DMS53 treated with DMSO at 0.1 percent for 48 hours (cell line): Measurements from ENCODE around the gene PPFIBP2.

Source experiments
- DNase-seq: peaks from one replicate; lab custom pipeline; 2025; ENCODE audit not compliant: unreplicated experiment; lab: John Stamatoyannopoulos, UW

Gene PPFIBP2

DNA sequence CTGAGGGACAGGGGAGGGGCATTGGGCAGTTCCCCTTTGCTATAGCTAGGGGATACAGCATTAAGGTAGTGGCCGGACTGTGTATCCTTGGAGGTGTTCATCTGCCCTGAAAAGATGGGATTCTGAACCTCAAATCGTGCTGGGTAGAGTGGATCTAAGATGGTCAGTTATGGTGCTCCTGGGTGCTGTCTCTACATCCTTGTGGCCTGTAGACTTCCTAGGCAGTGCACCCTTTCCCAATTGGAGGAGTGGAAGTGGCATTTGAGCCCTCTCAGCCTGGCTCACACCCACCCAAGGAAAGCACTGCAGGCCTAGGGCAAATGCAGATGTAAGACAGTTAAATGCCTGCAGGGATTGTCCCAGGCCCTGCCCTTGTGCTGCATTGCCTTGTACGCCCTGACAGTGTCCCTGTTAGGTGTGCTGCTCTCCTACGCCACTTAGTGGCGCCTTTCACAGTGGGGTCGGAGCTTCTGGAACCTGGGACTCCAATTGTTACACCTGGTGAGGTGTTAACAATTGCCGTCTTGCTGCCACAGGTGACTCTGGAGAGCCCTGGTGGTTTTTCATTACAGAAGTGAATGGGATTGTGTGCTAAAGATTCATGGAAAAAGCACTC, 35.0 kb downstream of the PPFIBP2 start:
- peak; percentile 47 for DNase-seq

DNA sequence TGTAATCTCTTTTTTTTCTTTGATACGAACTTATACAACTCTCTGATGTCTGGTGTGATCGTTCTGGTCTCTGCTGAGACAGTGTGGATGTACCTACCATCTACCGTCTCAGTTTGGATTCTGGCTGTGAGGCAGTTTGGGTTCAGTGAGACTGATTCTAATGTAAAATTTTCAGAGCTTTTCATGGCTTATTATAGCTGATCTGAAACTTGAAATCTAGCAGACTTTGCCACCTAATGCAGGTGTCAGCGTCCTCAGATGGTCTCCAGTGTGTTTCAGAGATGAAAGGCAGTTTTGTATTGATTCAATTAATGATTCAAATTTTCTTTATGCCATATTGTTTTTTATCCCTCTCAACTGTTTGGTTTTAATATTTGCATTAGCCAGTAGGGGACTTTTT, 35.9 kb downstream of the PPFIBP2 start:
- DNase-seq: no peak

DNA sequence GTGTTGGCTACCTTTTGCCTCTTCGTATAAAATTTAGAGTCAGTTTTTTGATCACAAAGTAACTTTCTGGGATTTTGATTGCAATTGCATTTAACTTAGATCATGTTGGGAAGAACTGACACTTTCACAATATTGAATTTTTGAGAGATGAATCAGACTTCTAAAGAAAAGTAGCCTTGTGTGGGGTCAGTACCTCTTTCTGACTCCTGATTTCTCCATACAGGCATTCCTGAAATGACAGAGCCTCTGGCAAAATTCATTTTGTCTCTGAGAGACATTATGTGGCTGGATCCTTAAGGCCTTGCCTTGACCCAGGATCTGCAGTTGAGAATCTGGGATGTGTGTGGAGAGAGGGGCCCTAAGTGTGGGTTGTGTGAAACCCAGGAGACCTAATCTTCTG, 37.8 kb downstream of the PPFIBP2 start:
- no peak for DNase-seq

DNA sequence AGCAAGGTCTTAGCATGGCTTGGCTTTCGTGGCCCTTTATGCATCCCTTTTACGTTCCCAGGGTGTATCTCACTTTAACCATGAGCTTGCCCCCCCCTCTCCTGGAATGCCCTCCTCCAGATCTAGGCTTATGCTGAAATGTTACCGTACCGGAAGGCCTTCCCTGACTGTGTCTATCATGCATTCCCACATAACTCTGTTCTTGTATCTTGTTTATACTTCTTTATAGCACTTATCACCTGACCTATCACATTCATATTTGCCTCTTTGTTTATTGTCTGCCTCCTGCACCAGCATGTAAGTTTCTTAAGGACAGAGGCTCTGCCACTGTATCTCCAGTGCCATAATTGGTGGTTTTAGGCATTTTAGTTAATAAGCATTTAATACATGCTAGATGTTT, 38.9 kb downstream of the PPFIBP2 start:
- DNase-seq: no peak

DNA sequence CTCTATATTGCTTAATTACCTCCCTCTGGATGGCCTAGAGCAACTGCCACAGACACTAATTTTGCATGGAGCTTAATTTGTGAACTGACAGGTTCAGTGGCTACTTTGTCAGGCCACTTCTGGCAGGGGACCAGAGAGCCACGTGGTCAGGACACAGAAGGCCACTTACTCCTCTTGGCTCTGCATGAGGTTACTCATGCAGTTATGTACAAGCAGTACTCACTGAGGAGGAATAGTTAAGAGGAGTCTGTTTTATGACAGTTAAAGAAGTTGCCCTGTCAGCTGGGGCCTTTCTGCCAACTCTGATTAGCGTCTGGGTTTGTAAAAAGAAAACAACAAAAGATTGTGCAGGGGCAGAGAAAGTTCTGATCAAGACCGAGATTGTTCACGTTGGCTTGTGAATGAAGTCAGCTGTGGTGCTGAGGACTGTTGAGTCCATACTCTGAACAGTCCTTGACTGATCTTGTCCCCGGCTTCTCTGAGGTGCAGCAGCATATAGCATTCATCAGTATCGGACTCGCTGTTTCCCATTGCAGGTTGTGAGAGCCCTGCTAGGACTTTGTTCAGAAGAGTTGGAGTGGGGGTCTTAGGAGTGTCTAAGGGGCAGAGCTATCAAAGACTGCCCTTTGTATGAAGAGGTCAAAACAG, 41.4 kb downstream of the PPFIBP2 start:
- DNase-seq: no peak

DNA sequence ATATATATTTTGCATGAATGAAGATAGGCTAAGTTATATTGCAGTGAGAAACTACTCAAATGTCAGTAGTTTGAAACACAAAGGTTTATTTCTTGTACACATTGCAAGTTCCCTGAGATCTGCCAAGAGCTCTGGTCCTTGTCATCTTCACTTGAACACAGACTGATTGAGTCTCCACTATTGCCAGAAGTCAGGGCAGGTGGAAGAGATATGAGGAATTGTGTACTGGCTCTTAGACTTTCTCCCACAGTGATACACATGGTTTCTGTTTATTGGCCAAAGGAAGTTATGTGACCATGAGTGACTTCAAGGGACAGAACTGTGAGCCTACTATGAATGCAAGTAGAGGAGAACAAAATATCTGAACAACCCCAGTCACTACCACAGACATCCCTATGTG, 44.2 kb downstream of the PPFIBP2 start:
- no peak for DNase-seq

DNA sequence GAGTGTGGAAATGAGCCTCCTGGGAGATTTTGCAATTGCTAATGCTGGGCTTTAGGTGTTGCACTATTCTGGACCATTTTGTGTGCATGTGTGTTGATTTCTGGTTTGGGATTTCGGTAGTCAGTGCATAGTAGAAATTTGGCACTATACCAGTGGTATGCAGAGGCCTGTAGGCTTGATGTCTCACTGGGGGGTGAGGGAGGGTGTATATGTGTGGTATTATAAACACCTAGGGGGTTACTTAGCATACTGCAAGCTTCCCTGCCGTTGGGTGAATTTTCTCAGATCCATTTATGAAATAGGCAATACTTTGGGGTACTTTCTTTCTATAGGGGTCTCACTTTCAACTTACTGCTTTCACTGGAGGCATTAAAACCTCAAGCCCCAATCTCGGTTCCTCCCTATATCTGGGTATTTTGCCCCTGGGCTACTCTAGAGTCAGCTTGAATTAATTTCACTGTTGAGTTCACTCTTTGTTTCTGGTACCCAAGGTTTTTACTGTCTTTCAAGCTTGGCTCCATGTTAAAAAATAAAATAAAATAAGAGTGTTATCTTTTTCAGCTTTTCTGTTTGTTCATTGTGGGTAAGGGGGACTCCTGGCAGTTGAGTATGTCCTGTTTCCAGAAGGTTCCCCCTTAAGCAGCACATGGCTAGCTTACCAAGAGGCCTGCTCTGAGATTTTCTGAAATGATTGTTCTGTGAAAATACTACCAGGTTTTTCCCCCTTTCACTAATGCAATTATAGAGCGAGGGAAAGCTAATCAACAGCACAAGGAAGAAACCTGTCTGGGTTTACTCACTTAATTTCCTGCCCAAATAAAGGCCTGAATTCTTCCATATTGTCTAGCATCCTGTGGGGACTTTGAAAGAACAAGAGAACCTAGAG, 45.8 kb downstream of the PPFIBP2 start:
- no peak for DNase-seq

DNA sequence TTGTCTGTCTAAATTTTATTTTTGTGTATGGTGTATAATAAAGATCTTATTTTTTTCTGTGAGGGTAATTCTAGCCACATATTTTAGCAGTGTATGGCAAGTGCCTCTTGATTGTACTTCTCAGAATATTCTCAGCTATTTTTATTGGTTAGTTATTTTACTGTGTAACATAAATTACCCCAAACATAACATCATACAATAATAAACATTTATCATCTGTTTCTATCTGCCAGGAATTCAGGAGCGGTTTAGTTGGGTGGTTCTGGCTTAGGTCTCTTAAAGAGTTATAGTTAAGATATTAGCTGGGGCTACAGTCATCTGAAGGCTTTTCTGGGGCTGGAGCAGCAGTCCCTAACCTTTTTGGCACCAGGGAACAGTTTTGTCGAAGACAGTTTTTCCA, 47.8 kb downstream of the PPFIBP2 start:
- DNase-seq: no peak

DNA sequence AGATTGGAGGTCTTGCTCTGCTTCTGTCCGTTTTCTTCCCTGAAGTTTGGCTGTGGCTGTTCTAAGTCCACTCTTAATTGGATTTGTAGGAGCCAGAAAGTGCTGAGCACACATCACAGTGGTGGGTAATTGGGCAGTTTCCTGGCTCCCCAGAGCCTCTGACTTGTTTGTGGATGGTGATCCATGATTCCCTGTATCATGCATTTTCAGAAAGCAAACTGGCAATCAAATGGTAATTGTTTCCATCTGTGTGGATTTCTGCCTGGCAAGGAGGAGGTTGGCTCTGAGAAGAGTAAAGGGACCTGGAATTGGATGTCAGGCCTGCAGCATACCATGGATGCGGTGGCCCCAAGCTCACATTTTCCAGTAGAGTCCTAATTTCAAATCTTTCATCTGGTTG, 49.5 kb downstream of the PPFIBP2 start:
- DNase-seq: no peak

DNA sequence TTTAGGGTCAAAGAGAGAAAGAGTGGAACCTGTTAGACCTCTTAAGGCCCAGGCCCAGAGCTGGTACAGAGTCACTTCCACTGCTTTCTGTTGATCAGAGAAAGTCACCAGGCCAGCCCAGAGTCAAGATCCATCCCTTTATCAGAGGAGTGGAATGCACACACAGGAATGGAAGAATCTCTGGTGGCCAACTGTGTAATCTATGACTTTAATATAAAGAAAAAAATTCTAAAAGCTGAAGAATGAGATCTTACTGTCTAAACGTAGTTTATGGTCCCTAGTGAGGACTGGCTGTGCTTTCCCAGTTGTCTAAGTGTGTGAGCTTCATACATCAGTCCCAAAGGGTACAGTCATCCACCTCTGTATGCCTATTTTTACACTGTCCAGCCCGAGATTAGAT, 51.0 kb downstream of the PPFIBP2 start:
- no peak for DNase-seq

DNA sequence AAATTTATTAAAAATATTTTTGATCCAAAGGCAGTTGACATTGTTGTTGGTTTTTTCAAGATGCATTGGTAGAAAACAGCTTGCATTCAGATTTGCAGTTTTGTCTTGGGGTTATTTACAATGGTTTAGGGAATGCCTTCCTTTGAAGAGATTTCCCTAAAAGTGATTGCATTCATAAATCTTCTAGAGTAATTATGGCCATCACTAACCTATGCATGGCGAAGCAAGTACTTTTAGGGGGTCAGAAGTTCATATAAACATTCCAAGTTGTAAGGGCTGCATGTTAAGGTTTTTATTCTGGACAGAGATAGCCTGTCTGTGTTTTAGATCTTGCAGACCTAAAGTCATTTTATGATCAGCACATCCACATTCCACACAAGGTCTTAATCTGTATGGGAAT, 53.5 kb downstream of the PPFIBP2 start:
- DNase-seq: no peak

DNA sequence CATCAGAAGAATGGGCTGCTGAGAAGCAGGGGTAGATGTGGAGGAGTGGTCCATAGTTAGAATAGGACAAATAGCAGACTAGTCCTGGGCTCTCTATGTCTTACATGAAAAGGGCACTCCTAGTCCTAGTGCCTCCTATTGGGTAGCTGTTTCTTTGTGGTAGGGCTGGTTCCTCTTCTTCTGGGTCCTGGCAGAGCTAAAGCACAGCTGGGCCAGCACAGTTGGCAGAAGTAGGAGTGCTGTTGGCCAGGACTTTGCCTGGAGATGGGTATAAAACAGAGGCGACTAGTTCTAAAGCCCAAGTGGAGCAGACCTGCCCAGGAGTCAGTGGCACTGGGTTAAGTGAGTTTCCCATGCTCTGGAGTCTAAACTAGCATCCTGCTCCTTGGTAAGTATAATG, 55.2 kb downstream of the PPFIBP2 start:
- no peak for DNase-seq

DNA sequence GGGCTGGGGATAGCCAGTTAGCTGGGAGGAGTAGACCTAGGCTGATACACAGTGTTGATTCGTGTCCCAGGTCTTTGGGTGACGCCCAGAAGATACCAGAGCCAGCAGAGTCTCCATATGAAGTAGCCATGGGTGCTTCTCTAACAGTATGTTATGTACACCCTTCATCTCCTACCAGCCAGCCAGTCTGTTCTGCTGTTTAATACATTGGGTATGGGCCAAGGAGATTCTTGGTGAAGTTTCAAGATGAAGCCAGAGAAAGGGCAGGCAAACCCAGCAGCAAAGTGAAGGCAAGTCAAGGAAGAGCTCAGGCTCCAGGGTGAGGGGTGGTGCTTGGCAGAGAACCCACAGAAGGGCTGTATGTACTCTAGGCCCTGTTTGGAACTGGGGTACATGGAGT, 56.4 kb downstream of the PPFIBP2 start:
- DNase-seq: no peak

DNA sequence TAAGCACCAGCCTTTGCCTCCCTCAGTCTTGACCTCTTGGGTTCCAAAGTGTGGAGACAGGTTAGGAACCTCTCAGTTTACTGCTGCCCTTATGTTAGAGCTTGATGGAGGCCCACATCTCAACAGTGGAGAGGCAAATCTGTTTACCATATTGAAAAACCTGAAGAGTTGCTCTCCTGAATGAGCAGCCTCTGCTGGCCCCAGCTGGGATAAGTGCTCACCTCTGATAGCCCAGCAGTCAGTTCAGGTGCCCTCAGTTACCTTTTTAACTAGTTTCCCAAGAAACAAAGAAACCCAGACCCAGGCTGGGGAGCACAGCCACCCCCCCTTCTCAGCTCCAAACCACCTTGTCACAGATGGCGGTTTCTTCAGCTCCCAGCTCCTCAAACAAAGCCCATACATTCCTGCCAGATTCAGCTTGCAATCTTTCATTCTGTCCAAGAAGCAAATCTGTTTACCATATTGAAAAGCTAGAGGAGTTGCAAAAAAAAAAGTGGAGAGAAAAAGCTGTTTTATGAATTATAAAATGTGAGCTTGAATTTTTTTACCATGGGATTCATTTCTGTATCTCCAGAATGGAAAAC, 57.2 kb downstream of the PPFIBP2 start:
- DNase-seq: no peak

DNA sequence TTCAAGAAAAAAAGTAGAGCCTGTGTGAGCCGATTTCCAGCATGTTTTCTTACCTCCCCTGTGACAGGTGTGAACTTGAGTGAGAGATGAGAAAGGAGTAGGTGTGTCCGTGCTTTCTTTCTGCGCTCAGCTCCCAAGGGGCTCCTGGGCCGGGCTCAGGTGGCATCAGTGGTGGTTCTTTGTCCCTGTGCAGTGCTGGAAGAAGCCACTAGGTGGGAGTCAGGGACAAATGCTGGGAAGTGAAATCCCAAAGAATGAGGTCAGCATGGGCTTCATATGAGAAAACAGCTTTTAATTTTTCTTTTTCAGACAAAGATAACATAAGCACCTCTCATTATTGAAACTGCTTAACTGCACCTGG, 57.8 kb downstream of the PPFIBP2 start:
- DNase-seq: peak; percentile 76

DNA sequence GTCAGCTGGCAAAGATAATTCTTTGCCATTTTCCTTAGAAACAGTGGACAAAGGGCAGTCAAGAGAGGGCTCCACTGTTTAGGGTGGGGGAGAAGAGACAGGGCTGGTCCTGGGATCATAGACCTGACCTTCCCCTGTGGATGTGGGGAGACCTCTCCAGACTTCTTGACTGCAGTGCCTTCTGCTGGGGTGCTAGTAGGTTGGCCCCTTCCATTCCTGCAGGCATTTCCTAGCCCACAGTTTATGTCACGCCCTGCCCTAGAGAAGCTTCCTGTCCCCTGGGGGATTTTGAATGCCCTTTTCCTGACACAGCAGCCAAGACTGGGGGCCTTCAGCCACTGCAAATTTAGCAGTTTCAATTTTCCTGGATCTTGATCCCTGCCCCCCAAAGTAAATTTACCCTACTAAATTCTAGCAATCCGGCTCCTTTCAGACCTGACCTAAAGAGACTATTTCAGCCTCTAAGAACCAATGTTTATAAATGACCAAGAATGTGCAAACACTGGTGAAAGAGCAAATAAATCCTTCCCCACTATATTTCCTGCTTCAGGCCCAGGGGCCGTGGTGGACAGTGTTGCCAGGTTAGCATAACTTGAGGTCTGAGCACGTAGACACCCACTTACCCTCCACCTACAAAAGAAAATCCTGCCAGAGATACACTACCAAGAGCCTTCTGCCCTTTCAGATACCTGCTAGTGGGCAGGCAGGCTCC, 58.4 kb downstream of the PPFIBP2 start:
- peak; percentile 76 for DNase-seq

DNA sequence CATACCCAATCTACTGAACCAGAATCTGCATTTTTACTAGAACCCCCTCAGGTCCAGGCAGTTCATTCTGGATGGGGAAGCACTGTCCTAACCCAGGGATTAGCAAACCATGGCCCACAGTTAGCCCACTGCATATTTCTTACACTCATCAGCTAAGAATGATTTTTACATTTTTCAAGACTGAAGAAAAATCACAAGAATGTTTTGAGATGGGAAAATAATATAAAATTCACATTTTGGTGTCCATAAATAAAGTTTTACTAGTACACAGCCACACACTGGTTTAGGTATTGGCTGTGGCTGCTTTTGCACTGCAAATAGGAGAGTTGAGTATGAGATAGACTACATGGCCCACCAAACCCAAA, 59.4 kb downstream of the PPFIBP2 start:
- DNase-seq: no peak

DNA sequence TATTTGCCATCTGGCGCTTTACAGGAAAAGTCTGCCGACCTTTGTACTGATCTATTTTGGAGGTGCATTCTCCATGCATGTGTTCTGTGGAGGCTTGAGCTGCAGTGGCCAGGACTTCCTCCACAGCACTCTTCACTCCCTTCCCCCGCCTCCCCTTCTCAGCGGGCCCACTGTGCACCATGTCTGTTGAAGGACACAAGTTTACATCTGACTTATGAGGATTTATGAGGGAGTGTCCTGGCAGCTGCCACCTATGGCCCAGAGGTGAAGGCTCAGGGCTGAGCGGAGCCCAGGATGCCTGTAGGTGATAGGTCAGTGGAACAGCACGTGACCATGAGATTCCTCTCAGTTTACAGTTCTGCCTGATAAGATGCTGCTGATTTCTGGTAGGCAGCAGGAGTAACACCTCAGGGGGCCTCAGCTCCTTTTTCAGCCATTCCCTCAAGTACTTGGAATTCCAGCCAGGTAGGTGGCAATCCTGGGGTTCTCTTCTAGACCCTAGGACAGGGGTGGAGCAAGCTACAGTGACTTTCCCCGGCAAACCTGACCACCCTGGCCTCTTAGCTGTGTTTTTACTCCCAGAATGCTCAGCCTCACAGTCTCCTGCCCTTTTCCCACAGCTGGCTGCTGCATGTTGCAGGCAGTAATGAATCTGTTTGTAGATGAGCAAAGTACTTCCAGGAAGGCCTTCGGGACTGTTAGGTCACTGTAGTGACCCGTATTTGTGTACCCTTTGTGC, 59.9 kb downstream of the PPFIBP2 start:
- DNase-seq: peak; percentile 63

DNA sequence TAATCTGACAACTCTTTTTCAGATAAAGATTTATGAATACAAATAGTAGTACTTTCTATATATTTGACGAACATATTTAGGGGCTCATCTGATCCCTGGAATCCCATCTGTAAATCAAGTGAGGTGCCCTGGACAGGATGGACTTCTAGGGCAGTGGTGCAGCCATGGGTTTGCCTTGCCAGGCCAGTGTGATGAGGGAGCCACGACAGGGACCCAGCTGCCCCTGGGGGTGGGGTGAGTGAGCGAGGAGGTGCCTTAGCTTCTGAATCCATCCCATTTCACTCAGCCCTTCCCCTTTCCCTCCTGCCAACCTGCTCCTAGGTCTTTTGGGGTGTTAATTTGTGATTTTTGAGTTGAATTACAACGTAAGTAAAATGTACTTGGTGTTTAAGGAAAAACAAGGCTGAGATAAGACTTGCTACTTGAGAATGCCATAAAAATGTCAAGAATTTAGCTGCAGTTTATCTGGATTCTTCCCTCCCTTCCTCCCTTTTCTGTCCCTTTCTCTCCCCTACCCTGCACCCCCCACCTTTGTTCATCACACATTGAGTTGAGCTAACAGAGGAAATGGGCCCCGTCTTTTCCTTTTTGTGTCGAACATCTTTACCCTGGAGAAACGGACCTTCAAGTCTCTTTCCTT, 60.8 kb downstream of the PPFIBP2 start:
- DNase-seq: no peak
